ENCODE data around the gene PPP1R1A. TPM values are rescaled to one million over a fixed set of nuclear protein-coding genes. Genes with fewer than 3 reads are reported as not detected.
A peak's percentile ranks its signal among the peaks of the same experiment; 100 is the strongest.

PPP1R1A gene
- total and polyA plus RNA-seq, 12 donors, result 0.14 to 32.5 (median 1.4) TPM; not detected in 1

DNA sequence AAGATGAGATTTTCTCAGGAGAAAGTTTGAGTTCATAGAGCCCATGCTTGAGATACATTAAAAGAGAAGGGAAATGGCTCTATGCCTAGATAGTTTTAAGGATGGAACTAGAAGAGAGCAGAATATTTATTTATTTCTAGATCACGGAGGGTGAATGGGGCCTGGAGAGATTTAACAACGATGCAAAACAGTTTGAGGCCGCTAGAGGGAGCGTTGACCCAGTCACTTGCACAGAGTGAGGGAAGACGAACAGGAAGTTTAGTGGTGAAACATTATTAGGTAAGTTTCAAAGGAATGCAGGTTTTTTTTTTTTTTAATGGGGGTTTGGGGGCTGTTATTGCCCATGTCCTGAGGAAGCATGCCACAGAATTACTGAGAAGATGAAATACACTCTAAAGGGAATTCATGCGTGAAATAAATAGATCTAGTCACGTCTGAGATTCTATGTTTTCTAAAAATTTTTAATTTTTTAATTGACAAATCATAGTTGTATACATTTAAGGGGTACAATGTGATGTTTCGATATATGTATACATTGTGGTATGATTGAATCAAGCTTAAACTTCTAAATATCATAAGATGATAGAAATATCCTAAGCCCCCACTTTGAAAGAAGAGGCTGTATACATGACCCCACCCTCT is 14.8 kb upstream of the PPP1R1A start:
- peaks cover 5% of the 10 kb centered on the region for H3K27me3 ChIP-seq
- no peaks in the 10 kb centered on the region for H3K4me1 ChIP-seq (replicated peaks in 1 of 2)
- no peak overlapping the region for H3K27ac ChIP-seq
- 16 to 22% (median 19%) methylated on average over 8 of the region's 8 CpGs for WGBS, 4 donors
- no peak for TF ChIP-seq POLR2A (IDR thresholded peaks at IDR 0.05)
- TF ChIP-seq, protein P1, sequence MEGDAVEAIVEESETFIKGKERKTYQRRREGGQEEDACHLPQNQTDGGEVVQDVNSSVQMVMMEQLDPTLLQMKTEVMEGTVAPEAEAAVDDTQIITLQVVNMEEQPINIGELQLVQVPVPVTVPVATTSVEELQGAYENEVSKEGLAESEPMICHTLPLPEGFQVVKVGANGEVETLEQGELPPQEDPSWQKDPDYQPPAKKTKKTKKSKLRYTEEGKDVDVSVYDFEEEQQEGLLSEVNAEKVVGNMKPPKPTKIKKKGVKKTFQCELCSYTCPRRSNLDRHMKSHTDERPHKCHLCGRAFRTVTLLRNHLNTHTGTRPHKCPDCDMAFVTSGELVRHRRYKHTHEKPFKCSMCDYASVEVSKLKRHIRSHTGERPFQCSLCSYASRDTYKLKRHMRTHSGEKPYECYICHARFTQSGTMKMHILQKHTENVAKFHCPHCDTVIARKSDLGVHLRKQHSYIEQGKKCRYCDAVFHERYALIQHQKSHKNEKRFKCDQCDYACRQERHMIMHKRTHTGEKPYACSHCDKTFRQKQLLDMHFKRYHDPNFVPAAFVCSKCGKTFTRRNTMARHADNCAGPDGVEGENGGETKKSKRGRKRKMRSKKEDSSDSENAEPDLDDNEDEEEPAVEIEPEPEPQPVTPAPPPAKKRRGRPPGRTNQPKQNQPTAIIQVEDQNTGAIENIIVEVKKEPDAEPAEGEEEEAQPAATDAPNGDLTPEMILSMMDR (IDR thresholded peaks at IDR 0.05), result peak; percentile 63 to 85 (median 75)
- intact Hi-C loops (cut with DNase I), result no loop called here
- peak; percentile 52 to 83 (median 72) for DNase-seq
- H3K9me3 ChIP-seq (replicated peaks in 1 of 3), result no peaks in the 10 kb centered on the region
- no peaks in the 10 kb centered on the region for H3K36me3 ChIP-seq (replicated peaks in 1 of 2)
- no peak overlapping the region for H3K4me3 ChIP-seq

DNA sequence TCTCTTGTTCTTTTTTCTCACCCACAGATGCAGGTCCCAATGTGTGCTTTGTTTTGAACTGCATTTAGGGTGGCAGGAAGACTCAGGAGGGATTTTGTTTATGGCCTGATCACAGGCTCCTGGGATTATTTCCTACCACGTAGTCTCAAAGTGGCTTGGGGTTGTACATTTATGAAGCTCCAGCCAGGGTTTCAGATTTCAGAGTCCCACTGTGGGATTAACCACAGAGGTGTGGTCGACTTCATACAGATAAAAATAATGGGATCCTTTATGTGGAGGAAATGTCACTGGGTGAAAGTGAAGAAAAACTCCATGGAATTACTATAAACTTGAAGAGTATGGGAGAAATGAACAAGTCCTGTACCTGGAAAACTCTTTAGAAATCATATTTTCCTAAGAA is 14.2 kb upstream of the PPP1R1A start:
- Histone ChIP-seq H3K4me1 (replicated peaks in 1 of 2) (no peaks in the 10 kb centered on the region), H3K27ac (no peak overlapping the region), H3K36me3 (replicated peaks in 1 of 2) (no peaks in the 10 kb centered on the region), H3K9me3 (replicated peaks in 1 of 3) (no peaks in the 10 kb centered on the region), H3K27me3 (peaks cover 6% of the 10 kb centered on the region), H3K4me3 (no peak overlapping the region)
- TF ChIP-seq POLR2A (IDR thresholded peaks at IDR 0.05), result no peak
- TF ChIP-seq, protein P1 (IDR thresholded peaks at IDR 0.05), result no peak
- no peak for DNase-seq
- 44 to 59% (median 52%) methylated on average over 2 of the region's 2 CpGs for WGBS, 4 donors
- intact Hi-C loops (cut with DNase I), result no loop called here

- DNase-seq, result no peak
- no peak overlapping the region for H3K4me3 ChIP-seq
- WGBS, 4 donors, result 52 to 61% (median 55%) methylated on average over 4 of the region's 4 CpGs
Observed at GRCh38 chr12:54601841-54602240, 13.4 kb upstream of the PPP1R1A start.

DNA sequence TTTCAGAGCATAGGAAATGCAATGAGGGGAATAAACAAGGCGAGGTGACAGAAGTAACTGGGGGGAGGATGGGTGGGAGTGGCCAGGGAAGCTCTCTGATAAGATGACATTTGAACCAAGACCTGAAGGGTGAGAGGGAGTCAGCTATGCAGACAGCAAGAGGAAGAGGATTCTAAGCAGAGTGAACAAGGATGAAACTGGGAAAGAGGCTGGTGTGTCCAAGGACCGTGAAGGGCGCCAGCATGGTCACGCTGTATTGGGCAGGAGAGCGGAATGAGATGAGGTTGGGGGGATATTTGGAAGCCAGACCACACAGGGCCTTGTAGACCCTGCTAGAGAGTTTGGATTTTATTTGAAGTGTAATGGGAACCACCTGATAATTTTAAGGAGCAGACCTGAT is 10.5 kb upstream of the PPP1R1A start:
- Histone ChIP-seq H3K36me3 (replicated peaks in 1 of 2) (no peaks in the 10 kb centered on the region), H3K4me1 (replicated peaks in 1 of 2) (no peaks in the 10 kb centered on the region), H3K27ac (no peak overlapping the region), H3K9me3 (replicated peaks in 1 of 3) (no peaks in the 10 kb centered on the region), H3K4me3 (no peak overlapping the region), H3K27me3 (peaks cover 6% of the 10 kb centered on the region)
- 75 to 92% (median 84%) methylated on average over 5 of the region's 5 CpGs for WGBS, 4 donors
- DNase-seq, result no peak
- intact Hi-C loops (cut with DNase I), result loop anchor here (5.0 to 10.0 kb wide), 2 partner anchors 358 to 366 kb away; no protein-coding TSS in a partner anchor
- TF ChIP-seq, protein P1 (IDR thresholded peaks at IDR 0.05), result no peak
- TF ChIP-seq POLR2A (IDR thresholded peaks at IDR 0.05), result no peak

More at GRCh38 chr12:54601841-54602240, 13.4 kb upstream of the PPP1R1A start:
- Histone ChIP-seq H3K27me3 (peaks cover 6% of the 10 kb centered on the region), H3K9me3 (replicated peaks in 1 of 3) (no peaks in the 10 kb centered on the region), H3K27ac (no peak overlapping the region), H3K36me3 (replicated peaks in 1 of 2) (no peaks in the 10 kb centered on the region), H3K4me1 (replicated peaks in 1 of 2) (no peaks in the 10 kb centered on the region)
- TF ChIP-seq, protein P1 (IDR thresholded peaks at IDR 0.05), result no peak
- TF ChIP-seq POLR2A (IDR thresholded peaks at IDR 0.05), result no peak
- intact Hi-C loops (cut with DNase I), result no loop called here
